ENCODE measurements around the gene TMEM242. TPM values are rescaled to one million over a fixed set of nuclear protein-coding genes. Genes with fewer than 3 reads are reported as not detected.
A peak's percentile ranks its signal among the peaks of the same experiment; 100 is the strongest.

TMEM242 gene
- total and polyA plus RNA-seq, 2 donors (not counting 3 experiments of a cell fraction or from before 2014, with no cell fraction given), result 5.3 to 15.5 TPM

GRCh38 chr6:157329829-157330228 is 6.5 kb upstream of the TMEM242 start:
- H3K79me2 ChIP-seq (ENCODE audit: control insufficient read depth, insufficient read depth, low read length), result no peaks in the 10 kb centered on the region
- H4K20me1 ChIP-seq (replicated peaks; ENCODE audit: control insufficient read depth, extremely low read depth, insufficient read depth, low read length), result no peaks in the 10 kb centered on the region
- no peaks in the 10 kb centered on the region for H3K36me3 ChIP-seq (ENCODE audit: control insufficient read depth in 2 of 2, extremely low read depth in 1 of 2, insufficient read depth in 2 of 2, low read length in 2 of 2)
- no peak for FAIRE-seq
- no peak for TF ChIP-seq CTCF (IDR thresholded peaks at IDR 0.05; ENCODE audit: extremely low read depth in 1 of 2, insufficient read depth in 1 of 2, low read depth in 1 of 2, low read length in 2 of 2)
- TF ChIP-seq POLR2AphosphoS5 (IDR thresholded peaks at IDR 0.05; ENCODE audit: insufficient read depth, low read depth, low read length), result no peak
- TF ChIP-seq JUN (IDR thresholded peaks at IDR 0.05; ENCODE audit: borderline replicate concordance, insufficient read depth, insufficient read length, low read depth), result no peak
- peak; percentile 61 for TF ChIP-seq GATA2 (IDR thresholded peaks at IDR 0.05; ENCODE audit: insufficient read depth, insufficient read length, low read depth, low read length)
- TF ChIP-seq FOS (IDR thresholded peaks at IDR 0.05; ENCODE audit: borderline replicate concordance, insufficient read depth, low read length), result peak; percentile 11
- TF ChIP-seq MAX (IDR thresholded peaks at IDR 0.05; ENCODE audit: insufficient read depth, insufficient read length), result no peak
- H3K4me2 ChIP-seq (ENCODE audit: insufficient read depth, low read length), result no peak overlapping the region
- no peaks in the 10 kb centered on the region for H3K27me3 ChIP-seq (ENCODE audit: control insufficient read depth in 2 of 2, insufficient read depth in 2 of 2, low read length in 2 of 2)
- CTCF ChIA-PET, result no interaction called here
- BruUV-seq (replicated peaks), result no TSS peak
- H3K4me1 ChIP-seq (ENCODE audit: control insufficient read depth, extremely low read depth, insufficient read depth, low read length), result peaks cover 19% of the 10 kb centered on the region
- no peak overlapping the region for H3K27ac ChIP-seq (ENCODE audit: insufficient read depth, low read depth, low read length)
- POLR2A ChIA-PET, result no interaction called here
- DNase-seq (ENCODE audit: low read depth, low spot score), result peak; percentile 16
- H3K9me1 ChIP-seq (replicated peaks; ENCODE audit: control insufficient read depth, extremely low read depth, insufficient read depth, low read length), result no peaks in the 10 kb centered on the region
- no peaks in the 10 kb centered on the region for H3K9me3 ChIP-seq (replicated peaks; ENCODE audit: control insufficient read depth, insufficient read depth, low read length)
- intact Hi-C loops (cut with micrococcal nuclease), result loop anchor here (10.0 kb wide), 2 partner anchors 555 to 805 kb away; no protein-coding TSS in a partner anchor
- dilution Hi-C loops (cut with MboI; ENCODE audit: extremely low pct_ligation_motif_present, low sequenced_read_pairs), result no loop called here
- no peak overlapping the region for H3K4me3 ChIP-seq (replicated peaks in 1 of 3; ENCODE audit: insufficient read depth in 1 of 3, low read depth in 1 of 3, low read length in 3 of 3)
- no peak overlapping the region for H2AFZ ChIP-seq (ENCODE audit: low read depth, low read length)
- H3K9ac ChIP-seq (replicated peaks; ENCODE audit: extremely low read depth, insufficient read depth, low read length), result no peak overlapping the region

All from endothelial cell of umbilical vein (primary cell).